ENCODE data around the gene HELB.
"Not testable (repeated sequence)": the region's sequence is repeated elsewhere in the genome, so short reads cannot be mapped to it uniquely, and the experiment has no call there.

Gene HELB

DNA sequence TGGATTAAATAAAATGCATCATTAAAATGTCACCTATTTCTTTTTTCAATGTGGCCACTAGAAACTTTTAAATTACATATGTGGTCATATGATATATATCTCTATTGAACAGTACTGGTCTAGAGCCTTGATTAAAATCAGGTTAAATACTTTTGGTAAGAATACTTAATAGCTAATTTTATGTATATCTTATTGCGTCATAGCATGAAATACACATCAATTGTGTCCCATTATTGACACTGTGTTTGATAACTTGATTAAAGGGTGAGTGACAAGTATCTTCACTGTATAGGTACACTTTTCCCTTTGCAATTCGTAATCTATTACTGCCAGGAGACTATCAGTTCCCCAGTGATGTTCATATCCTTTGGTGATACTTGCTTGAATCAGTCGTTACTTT lies 4.4 kb upstream of the HELB start:
- FAIRE-seq, result no peak
- DNase-seq (ENCODE audit: insufficient read length, low spot score), result no peak

DNA sequence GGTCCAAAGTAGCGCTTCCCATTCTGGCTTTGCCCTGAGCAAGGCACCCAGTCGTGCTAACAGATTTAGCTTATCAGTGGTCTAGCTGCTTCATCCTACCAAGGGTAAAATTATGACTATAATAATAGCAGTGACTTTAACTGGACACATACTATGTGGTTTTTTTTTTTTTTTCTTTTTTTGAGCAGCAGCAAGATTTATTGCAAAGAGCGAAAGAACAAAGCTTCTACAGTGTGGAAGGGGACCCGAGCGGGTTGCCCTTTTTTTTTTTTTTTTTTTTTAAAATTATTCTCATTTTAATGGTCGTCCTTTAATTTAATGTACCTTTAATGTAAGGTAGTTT lies 505 bp downstream of the HELB start:
- no peak for DNase-seq (ENCODE audit: insufficient read length, low spot score)
- FAIRE-seq, result no peak

DNA sequence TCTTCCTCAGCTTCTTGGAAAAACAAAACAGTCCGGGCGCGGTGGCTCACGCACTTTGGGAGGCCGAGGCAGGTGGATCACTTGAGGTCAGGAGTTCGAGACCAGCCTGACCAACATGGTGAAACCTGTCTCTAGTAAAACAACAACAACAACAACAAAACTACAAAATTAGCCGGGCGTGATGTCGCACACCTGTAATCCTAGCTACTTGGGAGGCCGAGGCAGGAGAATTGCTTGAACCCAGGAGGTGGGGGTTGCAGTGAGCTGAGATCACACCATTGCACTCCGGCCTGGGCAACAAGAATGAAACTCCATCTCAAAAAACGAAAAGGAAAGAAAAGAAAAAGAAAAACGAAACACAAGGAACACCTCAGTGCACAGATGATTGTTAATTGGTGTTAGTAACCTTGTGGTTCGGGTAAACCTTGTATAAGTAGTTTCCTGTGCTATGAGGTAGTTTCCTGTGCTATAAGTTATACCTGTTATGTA lies 1.1 kb downstream of the HELB start:
- DNase-seq (ENCODE audit: insufficient read length, low spot score), result not testable (repeated sequence)
- peak; percentile 96 for FAIRE-seq

DNA sequence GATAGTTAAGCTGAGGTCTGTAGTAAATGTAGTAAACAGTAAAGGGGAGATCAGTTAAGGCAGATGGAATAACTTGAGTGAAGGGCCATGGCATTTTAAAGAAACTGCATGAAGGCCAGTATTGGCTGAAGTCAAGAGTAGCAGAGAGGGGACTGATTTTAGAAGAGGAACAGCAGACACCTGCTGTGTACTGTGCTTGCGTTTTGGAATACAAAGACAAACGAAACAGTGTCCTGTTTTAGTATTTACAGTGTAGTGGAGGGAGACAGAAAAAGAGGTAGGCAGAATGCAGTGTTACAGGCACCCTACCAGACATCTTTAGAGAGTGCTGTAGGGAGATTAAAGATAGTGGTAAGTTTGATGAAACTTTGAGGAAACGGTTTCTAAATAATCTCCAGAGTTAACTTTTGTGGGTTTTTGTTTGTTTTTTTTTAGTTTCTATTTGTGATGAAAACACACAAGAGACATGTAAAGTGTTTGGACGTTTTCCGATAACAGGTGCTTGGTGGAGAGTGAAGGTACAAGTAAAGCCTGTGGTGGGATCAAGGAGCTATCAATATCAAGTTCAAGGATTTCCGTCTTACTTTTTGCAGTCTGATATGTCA lies 2.1 kb downstream of the HELB start:
- no peak for FAIRE-seq
- no peak for DNase-seq (ENCODE audit: insufficient read length, low spot score)

DNA sequence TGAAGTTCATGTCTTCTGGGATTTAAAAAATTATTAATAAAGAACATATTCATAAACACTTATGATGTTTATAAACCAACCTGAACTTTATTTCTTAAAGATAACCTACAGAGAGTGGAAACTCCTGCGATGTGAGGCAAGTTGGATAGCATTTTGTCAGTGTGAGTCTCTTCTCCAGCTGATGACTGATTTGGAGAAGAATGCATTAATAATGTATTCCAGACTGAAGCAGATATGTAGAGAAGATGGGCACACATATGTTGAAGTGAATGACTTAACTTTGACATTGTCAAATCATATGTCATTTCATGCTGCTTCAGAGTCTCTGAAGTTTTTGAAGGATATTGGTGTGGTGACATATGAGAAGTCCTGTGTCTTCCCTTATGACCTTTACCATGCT lies 7.3 kb downstream of the HELB start:
- no peak for FAIRE-seq
- DNase-seq (ENCODE audit: insufficient read length, low spot score), result no peak

DNA sequence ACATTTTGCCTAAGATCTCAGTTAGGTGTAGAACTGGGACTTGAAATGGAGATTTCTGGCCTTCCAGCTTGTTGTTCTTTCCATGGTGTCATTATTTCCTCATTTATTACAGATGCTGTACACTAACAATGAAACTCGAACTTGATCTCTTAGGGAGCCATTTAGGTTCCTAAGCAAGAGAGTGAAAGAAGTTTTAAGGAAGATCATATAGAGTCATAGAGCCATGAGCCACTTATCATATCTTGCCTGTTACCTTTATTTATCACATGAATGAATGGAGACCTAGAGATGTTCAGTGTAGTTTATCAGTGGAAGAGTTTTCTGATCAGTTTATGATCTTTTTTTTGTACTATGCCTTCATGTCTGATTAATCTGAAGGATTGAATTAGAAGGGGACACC lies 9.9 kb downstream of the HELB start:
- no peak for FAIRE-seq
- no peak for DNase-seq (ENCODE audit: insufficient read length, low spot score)

DNA sequence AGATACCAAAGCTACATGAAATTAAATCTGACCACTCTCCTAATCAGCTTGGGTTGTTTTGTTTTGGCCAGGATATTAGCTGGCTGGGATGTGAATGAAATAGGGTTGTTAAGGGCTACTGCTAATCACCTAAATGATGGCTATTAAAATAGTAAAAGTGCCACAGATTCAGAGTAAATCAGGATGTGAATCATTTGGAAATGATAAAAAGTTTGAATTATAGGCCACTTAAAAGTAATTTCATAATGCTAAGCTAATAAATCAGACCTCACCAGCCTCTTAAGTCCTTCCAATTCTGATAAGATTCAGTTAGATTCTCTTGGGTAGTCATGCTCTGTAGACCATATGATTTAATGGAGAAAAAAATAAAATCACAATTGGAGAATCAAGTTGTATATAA lies 12.0 kb downstream of the HELB start:
- no peak for FAIRE-seq

DNA sequence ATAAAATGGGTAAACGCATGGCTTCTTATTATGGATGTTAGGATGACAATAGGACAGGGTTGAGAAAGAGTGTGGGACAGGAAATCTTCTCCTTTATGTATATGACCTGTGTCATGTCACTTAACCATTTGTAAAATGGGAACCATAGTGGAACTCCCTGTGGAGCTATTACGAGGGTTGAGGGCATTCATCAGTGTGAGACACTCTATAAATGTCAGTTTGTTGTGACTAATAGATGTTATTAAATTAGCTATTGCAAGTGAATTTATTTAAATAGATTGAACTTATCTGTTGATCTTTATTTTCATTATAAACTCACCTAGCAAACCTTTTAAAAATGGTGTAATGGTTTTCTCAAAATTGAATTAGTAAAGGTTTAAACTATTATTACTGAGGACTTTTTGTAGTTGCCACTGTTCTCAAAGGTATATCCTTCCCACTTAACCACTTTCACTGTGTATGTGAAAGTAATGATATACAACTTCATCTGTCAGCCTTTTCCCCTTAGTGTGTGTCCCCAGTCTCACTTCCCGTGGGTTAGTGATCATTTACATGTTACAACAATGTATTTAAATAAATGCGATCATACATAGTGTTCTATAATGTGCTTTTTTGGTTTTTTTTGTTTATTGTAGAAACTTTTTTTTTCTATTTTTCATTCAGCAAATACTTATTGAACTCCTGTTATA lies 17.1 kb downstream of the HELB start:
- DNase-seq (ENCODE audit: insufficient read length, low spot score) (no peak), FAIRE-seq (no peak)

More for the DNA sequence above, 12.0 kb downstream of the HELB start:
- DNase-seq (ENCODE audit: insufficient read length, low spot score), result no peak

DNA sequence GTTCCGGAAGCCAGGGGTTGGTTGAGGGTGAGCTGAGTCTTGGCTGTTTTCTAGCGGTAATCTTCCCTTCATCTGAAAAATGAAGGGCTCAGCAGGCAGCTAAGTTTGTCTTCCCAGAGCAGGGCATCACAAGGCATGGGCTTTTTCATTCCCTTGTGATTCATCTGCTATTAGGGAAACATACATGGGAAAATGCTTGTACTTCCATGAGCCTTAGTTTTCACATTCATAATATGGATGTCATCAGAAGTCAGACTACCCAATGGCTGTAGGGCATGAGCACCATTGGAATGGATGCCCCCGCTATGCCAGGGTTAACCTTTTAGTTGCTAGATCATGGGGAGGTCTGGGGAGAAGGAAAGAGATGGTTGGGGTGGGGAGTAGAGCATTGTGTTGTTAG lies 18.7 kb downstream of the HELB start:
- FAIRE-seq, result no peak
- no peak for DNase-seq (ENCODE audit: insufficient read length, low spot score)

DNA sequence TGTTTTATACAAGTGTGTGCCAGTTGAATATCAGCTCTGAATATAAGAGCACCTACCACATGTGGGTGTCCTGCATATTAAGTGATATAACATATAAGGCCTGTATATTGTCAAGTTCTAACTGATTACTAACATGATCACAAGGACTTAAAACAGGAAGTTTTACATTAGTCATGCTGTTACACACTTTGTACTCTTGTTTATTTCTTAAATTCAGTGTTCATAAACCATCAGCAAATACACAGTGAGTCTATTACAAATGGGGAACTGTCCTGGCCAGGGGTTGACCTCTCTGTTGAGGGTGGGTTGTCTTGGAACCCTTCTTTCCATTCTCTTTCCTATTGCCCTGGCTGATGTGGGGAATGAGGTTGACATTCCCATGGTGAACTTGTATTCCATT lies 19.1 kb downstream of the HELB start:
- DNase-seq (ENCODE audit: insufficient read length, low spot score), result no peak

DNA sequence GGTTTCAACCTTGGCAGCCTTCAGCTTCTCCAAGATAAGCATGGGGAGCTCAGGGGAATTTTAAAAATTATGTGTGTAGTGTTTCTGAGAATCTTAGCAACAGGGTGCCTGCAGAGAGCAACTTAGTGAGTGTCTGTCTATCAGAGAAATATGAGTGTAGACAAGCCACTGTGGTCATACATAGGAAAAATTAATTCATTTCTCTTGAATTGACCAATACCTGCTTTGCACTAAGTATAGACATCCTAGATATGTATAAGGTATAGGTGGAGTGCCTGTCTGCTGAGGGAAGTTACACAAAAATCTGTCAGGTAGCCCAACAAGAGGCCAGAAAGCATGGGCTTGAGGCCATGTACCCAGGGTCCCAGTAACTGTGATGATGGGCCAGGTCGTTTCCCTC lies 20.7 kb downstream of the HELB start:
- DNase-seq (ENCODE audit: insufficient read length, low spot score) (no peak), FAIRE-seq (no peak)

More for the DNA sequence above, 19.1 kb downstream of the HELB start:
- no peak for FAIRE-seq

DNA sequence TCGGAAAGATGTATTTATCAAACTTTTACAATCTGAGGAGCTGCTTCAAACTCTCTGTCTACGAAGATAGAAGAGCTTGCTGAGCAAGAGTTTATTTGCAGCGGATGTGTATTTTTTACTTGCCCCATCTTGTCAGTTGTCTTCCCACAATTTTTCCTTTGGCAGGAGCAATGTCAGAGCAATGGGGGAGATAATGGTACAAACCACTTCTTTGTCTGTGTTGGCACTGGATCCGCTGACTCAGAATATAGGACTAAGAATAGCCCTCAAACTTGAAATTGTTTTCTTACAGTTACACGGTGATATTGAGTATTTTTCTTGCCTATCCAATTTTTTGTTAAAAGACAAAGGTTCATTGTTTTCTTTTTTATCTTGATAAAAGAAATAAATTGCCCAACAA lies 27.6 kb downstream of the HELB start:
- DNase-seq (ENCODE audit: insufficient read length, low spot score), result no peak
- no peak for FAIRE-seq

DNA sequence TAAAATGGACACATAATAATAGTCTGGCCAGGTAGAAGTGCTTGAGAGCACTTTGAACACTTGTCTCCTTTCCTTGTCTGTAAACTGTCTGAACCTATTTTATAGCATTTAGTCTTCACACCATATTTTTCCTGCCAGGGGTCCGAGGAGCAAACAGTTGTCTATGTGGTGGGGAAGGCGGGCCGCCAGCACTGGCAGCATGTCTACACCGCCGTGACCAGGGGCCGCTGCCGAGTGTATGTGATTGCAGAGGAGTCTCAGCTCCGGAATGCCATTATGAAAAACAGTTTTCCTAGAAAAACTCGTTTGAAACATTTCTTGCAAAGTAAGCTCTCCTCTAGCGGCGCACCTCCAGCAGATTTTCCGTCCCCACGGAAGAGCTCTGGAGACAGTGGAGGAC lies 28.7 kb downstream of the HELB start:
- DNase-seq (ENCODE audit: insufficient read length, low spot score), result no peak
- no peak for FAIRE-seq

DNA sequence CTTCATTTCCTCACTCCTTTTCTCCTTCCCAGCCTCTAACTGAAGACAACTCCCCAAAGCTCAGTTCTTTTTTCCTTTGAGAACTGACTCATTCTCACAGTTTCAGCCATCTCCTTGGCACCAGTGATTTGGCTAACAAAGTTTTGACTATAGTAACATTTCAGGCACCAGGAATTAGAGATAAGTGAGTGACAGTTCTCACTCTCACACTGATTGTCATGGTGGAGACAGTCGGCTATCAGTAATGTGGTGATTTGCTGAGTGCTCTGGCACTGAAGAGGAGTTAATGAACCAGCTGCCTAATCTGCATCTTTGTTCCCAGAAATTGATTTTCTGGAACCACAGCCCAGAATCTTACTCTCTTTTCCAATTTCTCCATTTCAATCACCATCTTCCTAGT lies 29.5 kb downstream of the HELB start:
- FAIRE-seq, result no peak
- no peak for DNase-seq (ENCODE audit: insufficient read length, low spot score)

DNA sequence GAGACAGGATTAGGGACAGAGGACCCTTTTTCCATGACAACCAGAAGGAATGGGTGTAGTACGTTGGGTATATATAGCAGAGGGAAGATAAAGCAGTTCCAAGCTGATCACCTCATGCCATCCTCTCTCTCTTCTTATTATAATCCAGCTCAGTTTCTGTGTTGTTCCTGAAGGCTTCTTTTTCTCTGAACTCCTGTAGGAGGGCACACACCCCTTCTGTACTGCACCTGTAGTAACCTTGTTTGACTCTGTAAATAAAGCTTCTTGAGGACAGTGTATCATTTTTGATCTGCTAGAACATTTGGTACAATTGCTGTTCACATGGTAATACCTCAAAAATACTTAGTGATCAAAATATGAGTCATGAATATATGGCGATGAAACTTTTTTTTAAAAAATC lies 33.5 kb downstream of the HELB start:
- FAIRE-seq, result no peak
- no peak for DNase-seq (ENCODE audit: insufficient read length, low spot score)

DNA sequence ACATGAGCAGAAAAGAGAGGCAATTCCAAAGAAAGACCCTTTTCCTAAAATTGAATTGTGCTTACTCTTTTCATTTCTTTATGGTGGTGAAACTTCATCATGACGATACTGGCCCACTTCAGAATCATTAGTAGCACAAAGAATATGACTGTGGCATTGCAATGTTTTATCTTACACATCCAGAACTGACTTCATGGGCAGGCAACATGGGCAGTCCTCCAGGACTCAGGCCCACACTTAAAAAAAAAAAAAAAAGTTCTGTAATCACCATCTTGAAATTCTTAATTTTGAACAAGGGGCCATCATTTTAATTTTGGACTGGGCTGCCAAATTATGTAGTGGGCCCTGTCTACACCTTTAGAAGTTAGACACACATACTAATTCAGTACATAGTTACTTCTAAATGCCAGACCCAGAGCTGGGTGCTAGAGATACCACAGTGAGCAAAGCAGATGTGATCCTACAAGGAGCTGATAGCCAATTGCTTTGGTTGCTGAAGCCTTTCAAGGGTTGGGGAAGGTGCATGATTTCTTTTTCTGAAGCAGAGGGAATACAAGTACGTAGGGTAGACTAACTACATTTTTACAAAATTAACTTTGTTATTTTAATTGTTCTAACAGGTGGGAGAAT lies 35.2 kb downstream of the HELB start:
- no peak for FAIRE-seq
- DNase-seq (ENCODE audit: insufficient read length, low spot score), result no peak

DNA sequence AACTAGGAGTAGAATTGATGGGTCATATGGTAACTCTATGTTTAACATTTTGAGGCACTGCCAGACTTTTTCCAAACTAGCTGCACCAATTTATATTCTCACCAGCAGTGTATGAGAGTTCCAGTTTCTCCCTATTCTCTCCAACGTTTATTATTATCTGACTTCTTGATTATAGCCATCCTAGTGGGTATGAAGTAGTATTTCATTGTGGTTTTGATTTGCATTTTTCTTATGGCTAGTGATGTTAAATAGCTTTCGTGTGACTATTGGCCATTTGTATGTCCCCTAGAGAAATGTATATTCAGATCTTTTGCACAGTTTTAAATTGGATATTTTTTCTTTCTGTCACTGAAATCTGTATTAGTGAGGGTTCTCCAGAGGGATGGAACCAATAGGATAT lies 37.8 kb downstream of the HELB start:
- DNase-seq (ENCODE audit: insufficient read length, low spot score), result no peak
- no peak for FAIRE-seq

DNA sequence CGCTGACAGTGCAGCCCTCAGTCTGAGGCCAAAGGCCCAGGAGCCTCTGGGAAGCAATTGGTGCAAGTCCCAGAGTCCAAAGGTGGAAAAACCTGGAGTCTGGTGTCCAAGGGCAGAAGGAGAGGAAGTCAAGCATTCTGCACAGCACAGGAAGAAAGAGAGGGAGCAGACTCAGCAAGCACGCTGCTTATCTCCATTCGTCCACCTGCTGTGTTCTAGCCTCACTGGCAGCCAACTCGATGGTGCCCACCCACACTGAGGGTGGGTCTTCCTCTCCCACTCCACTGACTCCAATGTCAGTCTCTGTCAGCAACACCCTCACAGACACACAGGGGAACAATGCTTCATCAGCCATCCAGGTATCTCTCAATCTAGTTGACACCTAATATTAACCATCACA lies 38.8 kb downstream of the HELB start:
- DNase-seq (ENCODE audit: insufficient read length, low spot score) (no peak), FAIRE-seq (no peak)

DNA sequence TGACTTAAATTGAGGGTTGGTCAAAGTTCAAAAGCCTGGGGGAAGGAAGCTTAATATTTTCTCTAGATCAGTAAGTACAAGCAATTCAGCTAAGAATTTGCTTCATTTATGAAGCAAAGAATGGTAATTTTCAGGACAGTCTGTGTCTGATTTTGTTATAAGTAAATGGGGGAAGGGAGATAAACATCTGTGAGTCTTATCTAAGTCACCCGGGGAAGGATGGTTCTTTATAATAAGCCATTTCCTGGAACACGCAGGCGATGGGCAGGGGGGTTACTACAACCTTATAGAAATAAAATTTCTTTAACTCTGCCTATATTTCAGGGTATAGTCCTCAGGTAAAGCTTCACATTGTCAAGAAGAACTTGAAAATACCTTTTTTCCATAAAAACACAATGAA lies 42.9 kb downstream of the HELB start:
- DNase-seq (ENCODE audit: insufficient read length, low spot score) (no peak), FAIRE-seq (no peak)

DNA sequence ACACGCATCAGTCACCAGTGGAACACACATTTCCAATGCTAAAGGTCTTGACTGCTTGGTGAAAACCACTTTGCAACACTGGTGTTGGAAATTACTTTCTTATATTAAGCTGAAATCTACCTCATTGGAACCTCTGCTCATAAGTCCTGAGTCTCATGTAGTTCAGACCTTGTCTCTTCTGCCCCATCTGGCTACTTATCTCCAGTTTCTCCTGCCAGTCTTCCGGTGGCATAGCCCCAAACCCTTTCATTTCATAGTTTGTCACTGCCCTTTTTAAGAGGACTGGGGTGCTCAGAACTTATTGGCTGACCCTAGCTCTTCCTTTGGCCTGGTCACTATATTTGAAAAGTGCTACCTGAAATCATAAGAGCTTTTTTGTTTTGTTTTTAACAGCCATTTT lies 43.7 kb downstream of the HELB start:
- no peak for DNase-seq (ENCODE audit: insufficient read length, low spot score)
- no peak for FAIRE-seq

DNA sequence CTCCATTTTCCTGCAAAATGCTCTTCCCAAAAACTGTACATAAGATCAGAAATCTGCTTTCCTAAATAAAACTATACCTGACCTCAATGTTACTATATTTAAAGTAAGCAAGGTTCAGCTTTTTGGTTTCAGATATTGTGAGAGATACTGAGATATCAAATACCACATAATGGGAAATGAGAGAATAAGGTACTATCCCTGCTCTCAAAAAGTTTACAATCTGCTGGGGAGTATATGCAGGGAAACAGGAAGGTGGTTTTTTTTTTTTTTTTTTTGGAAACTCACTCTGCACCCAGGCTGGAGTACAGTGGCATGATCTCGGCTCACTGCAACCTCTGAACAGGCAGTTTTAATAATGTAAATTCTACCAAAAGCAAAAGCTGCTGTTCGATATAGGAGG lies 49.0 kb downstream of the HELB start:
- no peak for FAIRE-seq
- no peak for DNase-seq (ENCODE audit: insufficient read length, low spot score)

DNA sequence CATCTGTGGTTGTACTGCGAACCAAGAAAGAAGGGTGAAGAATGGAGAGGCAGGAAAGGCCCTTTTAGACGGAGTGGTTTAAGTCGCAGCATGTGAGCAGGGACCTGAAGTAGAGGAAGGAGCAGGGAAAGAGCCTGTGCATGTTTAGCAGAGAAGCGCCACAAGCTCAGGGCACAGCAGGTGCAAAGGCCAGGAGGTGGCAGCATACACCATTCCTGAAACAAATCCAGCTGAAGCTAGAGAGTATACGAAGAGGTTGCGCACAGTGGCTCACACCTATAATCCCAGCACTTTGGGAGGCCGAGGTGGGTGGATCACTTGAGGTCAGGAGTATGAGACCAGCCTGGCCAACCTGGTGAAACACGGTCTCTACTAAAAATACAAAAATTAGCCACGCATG lies 49.9 kb downstream of the HELB start:
- no peak for DNase-seq (ENCODE audit: insufficient read length, low spot score)
- no peak for FAIRE-seq
